HG02678 (cell line): ENCODE measurements around the gene PADI3.

Source experiments
- ATAC-seq: cut with Tn5 transposase; IDR thresholded peaks from one replicate; pipeline ENCODE4 v1.9.1; 2021; ENCODE audit warnings: mild to moderate bottlenecking, moderate library complexity; ENCODE audit not compliant: unreplicated experiment

The PADI3 gene

GRCh38 chr1:17295292-17295691 is 46.4 kb downstream of the PADI3 start:
- no peak for ATAC-seq

GRCh38 chr1:17296086-17296485 is 47.2 kb downstream of the PADI3 start:
- no peak for ATAC-seq

- ATAC-seq, result no peak
Measured at GRCh38 chr1:17297991-17298390, 49.1 kb downstream of the PADI3 start.

GRCh38 chr1:17301767-17302166 is 52.9 kb downstream of the PADI3 start:
- no peak for ATAC-seq

GRCh38 chr1:17304151-17304825 is 55.4 kb downstream of the PADI3 start:
- no peak for ATAC-seq

- ATAC-seq, result no peak
Measured at GRCh38 chr1:17304826-17305175, 55.9 kb downstream of the PADI3 start.

- ATAC-seq, result no peak
Measured at GRCh38 chr1:17305576-17306095, 56.7 kb downstream of the PADI3 start.

GRCh38 chr1:17306407-17306806 is 57.5 kb downstream of the PADI3 start:
- no peak for ATAC-seq

- ATAC-seq, result no peak
Measured at GRCh38 chr1:17306921-17307320, 58.0 kb downstream of the PADI3 start.

- no peak for ATAC-seq
Measured at GRCh38 chr1:17307329-17307728, 58.4 kb downstream of the PADI3 start.

GRCh38 chr1:17307946-17308345 is 59.0 kb downstream of the PADI3 start, which contains the start of gene PADI4:
PADI4 (plus strand) TSS chr1:17308197; CDS start chr1:17308223, 26 bp downstream.
- no peak for ATAC-seq

- no peak for ATAC-seq
Measured at GRCh38 chr1:17308593-17308992, 59.7 kb downstream of the PADI3 start.

- no peak for ATAC-seq
Measured at GRCh38 chr1:17309426-17310067, 60.6 kb downstream of the PADI3 start.

- no peak for ATAC-seq
Measured at GRCh38 chr1:17310068-17310640, 61.3 kb downstream of the PADI3 start.

GRCh38 chr1:17313530-17314309 is 64.8 kb downstream of the PADI3 start:
- no peak for ATAC-seq

GRCh38 chr1:17314491-17314971 is 65.6 kb downstream of the PADI3 start:
- no peak for ATAC-seq

GRCh38 chr1:17315542-17316130 is 66.7 kb downstream of the PADI3 start:
- ATAC-seq, result no peak

- ATAC-seq, result no peak
Measured at GRCh38 chr1:17316704-17317103, 67.8 kb downstream of the PADI3 start.

GRCh38 chr1:17318262-17318661 is 69.4 kb downstream of the PADI3 start:
- no peak for ATAC-seq

- ATAC-seq, result no peak
Measured at GRCh38 chr1:17319561-17320350, 70.9 kb downstream of the PADI3 start.
